Fibroblast of lung (primary cell): ENCODE data around the gene ANGPTL5. TPM values are rescaled to one million over a fixed set of nuclear protein-coding genes. Genes with fewer than 3 reads are reported as not detected.
"Not testable (repeated sequence)": the region's sequence is repeated elsewhere in the genome, so short reads cannot be mapped to it uniquely, and the experiment has no call there.

Experiments used
- DNase-seq, 2 donors: peaks; one replicate each; pipeline versions ENCODE4 v3.0.0 to v3.0.0-alpha.2; 2010; ENCODE audit warnings: low read depth in 2 of 2
- H2AFZ ChIP-seq: 2 replicates; pipeline ENCODE4 v1.5.1; 2012; ENCODE audit warnings: low read length, control low read depth, inconsistent platforms
- H3K27ac ChIP-seq: 2 replicates; pipeline ENCODE4 v1.5.1; 2011; ENCODE audit warnings: low read length, control low read depth; ENCODE audit not compliant: insufficient read depth
- H3K27me3 ChIP-seq: 2 replicates; pipeline ENCODE4 v1.5.1; 2011; ENCODE audit warnings: mild to moderate bottlenecking, low read length; ENCODE audit not compliant: control insufficient read depth, insufficient read depth
- H3K36me3 ChIP-seq: 2 replicates; pipeline ENCODE4 v1.5.1; 2011; ENCODE audit warnings: low read length; ENCODE audit not compliant: control insufficient read depth, insufficient read depth
- H3K4me1 ChIP-seq: 2 replicates; pipeline ENCODE4 v1.5.1; 2011; ENCODE audit warnings: low read length; ENCODE audit not compliant: control insufficient read depth, insufficient read depth; ENCODE audit errors: extremely low read depth
- H3K4me2 ChIP-seq: 2 replicates; pipeline ENCODE4 v1.5.1; 2011; ENCODE audit warnings: low read length, control low read depth; ENCODE audit not compliant: insufficient read depth; ENCODE audit errors: extremely low read depth
- H3K4me3 ChIP-seq, 4 experiments: fragments of 200-600 bp in 1 of 4; sonication (generic) in 1 of 4; replicated peaks in 1 of 4; 2 replicates each; pipeline ENCODE4 v1.5.1; 2011 to 2016; ENCODE audit warnings: low read length in 4 of 4, low read depth in 3 of 4, mild to moderate bottlenecking in 3 of 4, control low read depth in 2 of 4, inconsistent platforms in 1 of 4, mixed read lengths in 1 of 4; ENCODE audit not compliant: insufficient read depth in 1 of 4; ENCODE audit errors: control extremely low read depth in 1 of 4
- H3K79me2 ChIP-seq: 2 replicates; pipeline ENCODE4 v1.5.1; 2012; ENCODE audit warnings: mild to moderate bottlenecking, low read length, inconsistent platforms; ENCODE audit not compliant: control insufficient read depth, insufficient read depth
- H3K9ac ChIP-seq: 2 replicates; pipeline ENCODE4 v1.5.1; 2011; ENCODE audit warnings: mild to moderate bottlenecking, low read length, control low read depth; ENCODE audit not compliant: insufficient read depth
- H3K9me3 ChIP-seq: 2 replicates; pipeline ENCODE4 v1.5.1; 2012; ENCODE audit warnings: low read depth, low read length; ENCODE audit not compliant: control insufficient read depth, insufficient read depth
- H4K20me1 ChIP-seq: 2 replicates; pipeline ENCODE4 v1.5.1; 2011; ENCODE audit warnings: low read length; ENCODE audit not compliant: control insufficient read depth, insufficient read depth; ENCODE audit errors: extremely low read depth
- EZH2 ChIP-seq: IDR thresholded peaks from 2 replicates; pipeline ENCODE4 v1.5.1; 2012; ENCODE audit warnings: low read length, control low read depth, mild to moderate bottlenecking; ENCODE audit errors: missing control alignments
- polyA minus RNA-seq: library from RNA; depleted of rRNA, polyadenylated mRNA; stranded (reverse); fragments of >200 nt; gene quantifications from 2 replicates; pipeline ENCODE4 v1.2.3, GENCODE V29; 2011; ENCODE audit warnings: low replicate concordance
- polyA plus RNA-seq, 2 donors: library from polyadenylated mRNA; depleted of rRNA in 1 of 2; stranded (reverse) in 1 of 2; unstranded in 1 of 2; fragments of >200 nt; gene quantifications; 2 replicates each; pipeline ENCODE4 v1.2.1, GENCODE V29; 2011 to 2012; ENCODE audit warnings: missing spikeins in 1 of 2
- total RNA-seq: library from RNA; depleted of rRNA; stranded (reverse); fragments of >200 nt; gene quantifications from 2 replicates; pipeline ENCODE4 v1.2.1, GENCODE V29; 2014
- TF ChIP-seq, protein P1 (sequence below), 2 donors: IDR thresholded peaks in 1 of 2; conservative IDR thresholded peaks in 1 of 2; 1 replicate in 1 of 2; 2 replicates in 1 of 2; pipeline ENCODE4 v1.5.1; 2011 to 2012; ENCODE audit warnings: low read length in 2 of 2, control low read depth in 1 of 2, inconsistent platforms in 1 of 2, low read depth in 1 of 2, mild to moderate bottlenecking in 1 of 2

ANGPTL5 gene
- total RNA-seq (0.17 and 0.77 TPM in 2 replicates), polyA plus RNA-seq (0.11 and 0.18 TPM in 2 replicates), polyA minus RNA-seq (not detected in 2 replicates)
- polyA plus RNA-seq (2012), result 0.08 and 0.26 TPM in 2 replicates

DNA sequence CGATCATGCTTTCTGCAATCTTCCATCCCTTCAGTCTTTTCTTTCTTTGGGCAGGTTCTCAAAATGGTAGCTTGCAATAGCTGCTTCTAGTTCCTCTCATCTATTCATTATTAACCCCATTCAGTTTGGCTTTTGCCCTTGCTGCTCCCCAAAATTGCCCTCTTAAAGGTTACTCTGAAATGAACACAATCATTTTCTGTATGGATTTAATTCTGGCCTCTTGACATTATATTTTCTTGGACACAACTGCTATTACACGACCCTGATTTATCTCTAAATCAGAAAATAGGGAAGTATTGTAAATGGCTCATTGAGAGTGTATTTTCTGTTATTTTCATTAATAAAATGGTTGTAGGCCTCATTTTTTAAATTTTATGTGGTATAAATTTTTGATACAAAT lies at the start of gene ANGPTL5:
TSS of gene ANGPTL5 (minus strand) at position 101 of the 400 bp plus-strand sequence. CDS start 8,613 bp downstream, outside the sequence.
- Histone ChIP-seq H3K4me3 (peak within 1 kb of the TSS; percentile 49 to 89 (median 65)), H3K4me2 (peak within 1 kb of the TSS; percentile 93), H3K9ac (peak within 1 kb of the TSS; percentile 82), H3K79me2 (no peaks in the 10 kb centered on the region), H3K36me3 (no peaks in the 10 kb centered on the region), H3K9me3 (no peaks in the 10 kb centered on the region), H3K27ac (peak within 1 kb of the TSS; percentile 73), H4K20me1 (no peaks in the 10 kb centered on the region), H2AFZ (peak within 1 kb of the TSS; percentile 11), H3K4me1 (peaks cover 9% of the 10 kb centered on the region), H3K27me3 (no peaks in the 10 kb centered on the region)
- TF ChIP-seq, protein P1, sequence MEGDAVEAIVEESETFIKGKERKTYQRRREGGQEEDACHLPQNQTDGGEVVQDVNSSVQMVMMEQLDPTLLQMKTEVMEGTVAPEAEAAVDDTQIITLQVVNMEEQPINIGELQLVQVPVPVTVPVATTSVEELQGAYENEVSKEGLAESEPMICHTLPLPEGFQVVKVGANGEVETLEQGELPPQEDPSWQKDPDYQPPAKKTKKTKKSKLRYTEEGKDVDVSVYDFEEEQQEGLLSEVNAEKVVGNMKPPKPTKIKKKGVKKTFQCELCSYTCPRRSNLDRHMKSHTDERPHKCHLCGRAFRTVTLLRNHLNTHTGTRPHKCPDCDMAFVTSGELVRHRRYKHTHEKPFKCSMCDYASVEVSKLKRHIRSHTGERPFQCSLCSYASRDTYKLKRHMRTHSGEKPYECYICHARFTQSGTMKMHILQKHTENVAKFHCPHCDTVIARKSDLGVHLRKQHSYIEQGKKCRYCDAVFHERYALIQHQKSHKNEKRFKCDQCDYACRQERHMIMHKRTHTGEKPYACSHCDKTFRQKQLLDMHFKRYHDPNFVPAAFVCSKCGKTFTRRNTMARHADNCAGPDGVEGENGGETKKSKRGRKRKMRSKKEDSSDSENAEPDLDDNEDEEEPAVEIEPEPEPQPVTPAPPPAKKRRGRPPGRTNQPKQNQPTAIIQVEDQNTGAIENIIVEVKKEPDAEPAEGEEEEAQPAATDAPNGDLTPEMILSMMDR (conservative IDR thresholded peaks at IDR 0.05 in 1 of 2, IDR thresholded peaks at IDR 0.05 in 1 of 2; ENCODE audit: low read depth in 1 of 2, low read length in 2 of 2), result no peak
- no peak for TF ChIP-seq EZH2
- DNase-seq, result no peak

DNA sequence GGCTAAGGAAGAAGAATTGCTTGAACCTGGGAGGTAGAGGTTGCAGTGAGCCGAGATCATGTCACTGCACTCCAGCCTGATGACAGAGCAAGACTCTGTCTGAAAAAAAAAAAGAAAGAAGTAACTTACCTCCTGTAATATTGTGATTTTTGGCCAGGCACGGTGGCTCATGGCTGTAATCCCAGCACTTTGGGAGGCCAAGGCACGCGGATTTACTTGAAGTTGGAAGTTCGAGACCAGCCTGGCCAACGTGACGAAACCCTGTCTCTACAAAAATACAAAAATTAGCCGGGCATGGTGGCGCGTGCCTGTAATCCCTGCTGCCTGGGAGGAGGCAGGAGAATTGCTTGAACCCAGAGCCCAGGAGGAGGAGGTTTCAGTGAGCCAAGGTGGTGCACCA lies 47.9 kb upstream of the ANGPTL5 start:
- DNase-seq, H3K27ac ChIP-seq, H3K79me2 ChIP-seq, H3K4me2 ChIP-seq, H3K9me3 ChIP-seq, H3K36me3 ChIP-seq, H4K20me1 ChIP-seq, H3K27me3 ChIP-seq, H3K9ac ChIP-seq, H3K4me3 ChIP-seq, H3K4me1 ChIP-seq, H2AFZ ChIP-seq: not testable (repeated sequence)

- no peak overlapping the region for H3K4me3 ChIP-seq
- TF ChIP-seq, protein P1 (conservative IDR thresholded peaks at IDR 0.05 in 1 of 2, IDR thresholded peaks at IDR 0.05 in 1 of 2; ENCODE audit: low read depth in 1 of 2, low read length in 2 of 2), result no peak
- no peak for TF ChIP-seq EZH2
- no peaks in the 10 kb centered on the region for H4K20me1 ChIP-seq
- no peak overlapping the region for H3K4me2 ChIP-seq
- no peaks in the 10 kb centered on the region for H3K27me3 ChIP-seq
- DNase-seq, result no peak
- H3K27ac ChIP-seq, result no peak overlapping the region
- no peak overlapping the region for H2AFZ ChIP-seq
- H3K9me3 ChIP-seq, result no peaks in the 10 kb centered on the region
- H3K4me1 ChIP-seq, result no peaks in the 10 kb centered on the region
- no peaks in the 10 kb centered on the region for H3K79me2 ChIP-seq
- no peaks in the 10 kb centered on the region for H3K36me3 ChIP-seq
- no peak overlapping the region for H3K9ac ChIP-seq
Observed at GRCh38 chr11:101960231-101960630, 43.9 kb upstream of the ANGPTL5 start.
